Sigmoid colon (tissue), 3 donors: ENCODE results near the gene SLC6A9.

Experiments used
- POLR2A ChIP-seq, 2 donors: fragments of 450-650 bp; IDR thresholded peaks; one replicate each; pipeline ENCODE4 v1.6.1; 2016; ENCODE audit warnings: antibody characterized with exemption in 2 of 2, mild to moderate bottlenecking in 2 of 2, moderate library complexity in 2 of 2
- TF ChIP-seq, protein P1 (sequence below), 4 experiments: fragments of 450-650 bp in 3 of 4; fragments of 200-600 bp in 1 of 4; IDR thresholded peaks; one replicate each; pipeline ENCODE4 v1.5.1; 2016 to 2019; ENCODE audit warnings: antibody characterized with exemption in 4 of 4, mild to moderate bottlenecking in 3 of 4, moderate library complexity in 2 of 4

DNA sequence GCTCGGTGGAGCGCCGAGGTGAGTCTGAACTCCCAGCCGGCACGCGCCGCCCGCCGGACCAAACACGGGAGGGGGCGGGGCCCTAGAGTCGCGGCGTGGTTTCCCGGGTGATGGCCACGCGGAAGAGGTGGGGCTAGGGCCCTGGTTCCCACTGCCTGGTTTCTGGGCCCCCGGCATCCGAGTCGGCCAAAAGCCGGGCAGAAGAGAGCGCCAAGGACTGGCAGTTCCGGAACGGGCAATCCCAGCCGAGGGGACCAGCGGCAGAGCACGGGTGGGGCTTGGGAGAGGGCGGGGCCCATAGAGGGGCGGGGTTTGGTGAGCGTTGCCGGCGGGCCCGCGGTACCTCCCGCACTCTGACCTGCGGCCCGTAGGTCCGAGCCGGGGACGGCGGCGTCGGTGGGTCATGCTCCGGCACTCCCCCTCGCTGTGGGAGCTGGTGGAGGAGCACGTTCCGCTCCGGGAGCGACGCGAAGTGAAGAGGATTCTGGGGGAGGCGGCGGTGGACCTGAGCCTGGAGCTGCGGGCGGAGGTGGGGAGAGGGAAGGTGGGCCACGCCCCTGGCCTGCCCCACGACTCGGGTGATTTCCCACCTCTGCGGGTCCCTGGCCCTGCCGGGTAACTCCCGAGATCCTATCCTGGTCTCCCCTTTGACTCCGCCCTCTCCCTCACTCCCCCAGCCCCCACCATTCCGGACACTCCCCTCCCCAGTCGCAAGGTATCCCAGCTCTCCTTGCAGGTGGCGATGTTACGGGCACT, 39.6 kb downstream of the SLC6A9 start, which contains the start of gene CCDC24:
- TF ChIP-seq, protein P1, sequence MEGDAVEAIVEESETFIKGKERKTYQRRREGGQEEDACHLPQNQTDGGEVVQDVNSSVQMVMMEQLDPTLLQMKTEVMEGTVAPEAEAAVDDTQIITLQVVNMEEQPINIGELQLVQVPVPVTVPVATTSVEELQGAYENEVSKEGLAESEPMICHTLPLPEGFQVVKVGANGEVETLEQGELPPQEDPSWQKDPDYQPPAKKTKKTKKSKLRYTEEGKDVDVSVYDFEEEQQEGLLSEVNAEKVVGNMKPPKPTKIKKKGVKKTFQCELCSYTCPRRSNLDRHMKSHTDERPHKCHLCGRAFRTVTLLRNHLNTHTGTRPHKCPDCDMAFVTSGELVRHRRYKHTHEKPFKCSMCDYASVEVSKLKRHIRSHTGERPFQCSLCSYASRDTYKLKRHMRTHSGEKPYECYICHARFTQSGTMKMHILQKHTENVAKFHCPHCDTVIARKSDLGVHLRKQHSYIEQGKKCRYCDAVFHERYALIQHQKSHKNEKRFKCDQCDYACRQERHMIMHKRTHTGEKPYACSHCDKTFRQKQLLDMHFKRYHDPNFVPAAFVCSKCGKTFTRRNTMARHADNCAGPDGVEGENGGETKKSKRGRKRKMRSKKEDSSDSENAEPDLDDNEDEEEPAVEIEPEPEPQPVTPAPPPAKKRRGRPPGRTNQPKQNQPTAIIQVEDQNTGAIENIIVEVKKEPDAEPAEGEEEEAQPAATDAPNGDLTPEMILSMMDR (IDR thresholded peaks at IDR 0.05), result no peak
- TF ChIP-seq POLR2A (IDR thresholded peaks at IDR 0.05), result no peak
